GM19463 (cell line): Measurements from ENCODE around the gene FRMD4A.
"Not testable (repeated sequence)": the region's sequence is repeated elsewhere in the genome, so short reads cannot be mapped to it uniquely, and the experiment has no call there.

ENCODE experiments used
- ATAC-seq: cut with Tn5 transposase; IDR thresholded peaks from one replicate; pipeline ENCODE4 v1.9.1; 2021; ENCODE audit warnings: mild to moderate bottlenecking, moderate library complexity; ENCODE audit not compliant: unreplicated experiment

FRMD4A gene

GRCh38 chr10:13865758-13866491 is 464.8 kb downstream of the FRMD4A start:
- ATAC-seq: no peak

- not testable (repeated sequence) for ATAC-seq
Measured at GRCh38 chr10:13865220-13865619, 465.5 kb downstream of the FRMD4A start.

GRCh38 chr10:13862546-13863233 is 468.0 kb downstream of the FRMD4A start:
- no peak for ATAC-seq

- ATAC-seq: no peak
Measured at GRCh38 chr10:13860886-13861285, 469.8 kb downstream of the FRMD4A start.

GRCh38 chr10:13859979-13860654 is 470.6 kb downstream of the FRMD4A start:
- no peak for ATAC-seq

GRCh38 chr10:13858709-13859108 is 472.0 kb downstream of the FRMD4A start:
- no peak for ATAC-seq

- ATAC-seq: no peak
Measured at GRCh38 chr10:13857451-13857850, 473.3 kb downstream of the FRMD4A start.

DNA sequence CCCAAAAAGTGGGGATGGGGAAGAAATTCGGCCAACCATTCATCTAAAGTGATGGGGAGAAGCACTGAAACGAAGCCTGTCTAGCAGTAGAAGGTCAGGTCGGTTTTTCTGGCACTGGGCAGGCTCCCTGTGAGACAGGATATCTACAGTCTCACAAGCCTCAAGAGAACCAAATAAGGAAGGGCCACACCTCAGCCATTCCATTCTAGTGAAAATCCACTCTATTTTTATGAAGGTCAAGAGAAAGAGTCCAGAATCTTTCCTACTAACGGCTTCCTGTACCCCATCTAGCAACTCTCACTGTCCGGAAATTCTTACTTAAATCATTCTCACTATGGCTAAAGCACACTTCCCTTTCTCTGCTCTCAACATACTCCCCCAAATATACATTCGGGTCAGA is 476.9 kb downstream of the FRMD4A start:
- no peak for ATAC-seq

- no peak for ATAC-seq
Measured at GRCh38 chr10:13852872-13853271, 477.9 kb downstream of the FRMD4A start.

DNA sequence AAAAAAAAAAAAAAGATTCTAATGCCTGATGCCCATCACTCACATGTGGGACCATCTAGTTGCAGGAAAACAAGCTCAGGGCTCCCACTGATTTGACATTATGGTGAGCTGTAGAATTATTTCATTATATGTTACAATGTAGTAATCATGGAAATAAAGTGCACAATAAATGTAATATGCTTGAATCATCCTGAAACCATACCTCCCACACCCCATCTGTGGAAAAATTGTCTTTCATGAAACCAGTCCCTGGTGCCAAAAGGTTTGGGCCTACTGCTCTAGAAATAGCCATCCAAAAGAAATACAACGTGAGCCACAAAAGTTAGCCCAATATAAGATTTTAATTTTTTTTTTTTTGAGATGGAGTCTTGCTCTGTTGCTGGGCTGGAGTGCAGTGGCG is 478.8 kb downstream of the FRMD4A start:
- ATAC-seq: no peak

GRCh38 chr10:13848520-13849445 is 481.9 kb downstream of the FRMD4A start:
- ATAC-seq: no peak

GRCh38 chr10:13847201-13847631 is 483.5 kb downstream of the FRMD4A start:
- no peak for ATAC-seq

DNA sequence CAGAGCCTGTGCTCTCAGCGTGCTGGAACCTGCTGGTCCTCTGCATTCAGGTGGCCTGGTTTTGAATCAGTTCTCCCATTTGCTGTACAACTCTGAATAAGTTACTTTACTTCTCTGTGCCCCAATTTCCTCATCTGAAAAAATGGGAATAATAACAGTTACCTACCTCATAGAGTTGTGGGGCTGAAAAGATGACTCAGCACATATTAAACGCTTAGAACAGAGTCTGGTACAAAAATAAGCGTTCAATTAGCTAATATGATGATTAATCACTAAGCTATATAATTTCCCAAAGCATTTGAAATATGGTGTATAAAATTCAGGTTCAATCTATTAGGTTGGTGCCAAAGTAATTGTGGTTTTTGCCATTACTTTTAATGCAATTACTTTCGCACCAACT is 484.8 kb downstream of the FRMD4A start:
- ATAC-seq: no peak

DNA sequence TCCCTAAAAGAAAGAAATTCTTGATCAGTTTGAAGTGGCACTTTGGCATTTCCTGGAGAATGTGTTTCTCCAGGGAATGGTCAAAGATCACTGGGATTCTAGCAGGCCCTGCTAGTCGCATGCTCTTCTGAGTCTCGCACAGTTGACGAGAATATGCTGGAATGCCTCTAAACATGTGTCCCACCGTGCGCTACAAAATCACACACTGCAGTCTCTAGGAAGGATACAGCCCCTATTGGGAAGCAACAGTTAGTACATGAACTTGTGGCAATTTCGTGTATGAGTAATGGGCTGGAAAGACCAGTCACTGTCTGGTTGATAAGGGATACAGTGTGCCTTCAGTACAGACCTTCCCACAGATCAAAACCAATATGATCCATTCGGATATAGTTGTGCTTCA is 486.1 kb downstream of the FRMD4A start:
- no peak for ATAC-seq

DNA sequence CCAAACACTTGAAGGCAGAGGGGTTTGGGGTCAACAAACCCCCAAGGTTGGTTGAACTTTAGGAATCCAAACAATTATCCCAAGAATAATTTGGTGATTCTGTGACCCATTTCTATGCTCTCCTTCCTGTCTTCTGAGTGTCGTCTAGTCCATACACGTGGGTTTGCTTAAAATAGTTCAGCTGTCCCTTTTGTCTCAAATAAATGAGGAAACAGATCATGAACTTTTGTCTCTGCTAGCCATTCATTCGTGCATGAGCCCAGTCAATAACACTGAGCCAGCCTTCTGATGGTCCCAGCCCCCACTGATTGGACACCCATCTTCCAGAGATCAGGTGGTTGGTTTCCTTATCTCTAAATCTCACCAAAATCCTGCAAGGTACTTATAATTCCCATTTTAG is 488.6 kb downstream of the FRMD4A start:
- ATAC-seq: no peak

DNA sequence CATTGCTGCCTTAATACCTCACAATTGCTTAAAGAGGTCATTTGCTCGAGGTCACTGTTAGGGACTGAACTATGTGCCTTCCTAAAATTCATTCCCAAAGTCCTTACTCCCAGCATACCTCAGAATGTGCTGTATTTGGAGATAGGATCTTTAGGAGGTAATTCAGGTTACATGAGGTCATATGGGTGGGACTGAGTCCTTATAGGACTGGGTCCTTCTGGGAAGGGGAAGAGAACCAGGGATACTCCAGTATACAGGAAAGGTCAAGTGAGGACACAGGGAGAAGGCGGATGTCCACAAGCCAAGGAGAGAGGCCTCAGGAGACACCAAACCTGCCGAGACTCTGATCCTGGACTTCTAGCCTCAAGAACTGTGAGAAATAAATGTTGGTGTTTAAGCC is 490.7 kb downstream of the FRMD4A start:
- no peak for ATAC-seq

GRCh38 chr10:13839430-13839990 is 491.2 kb downstream of the FRMD4A start:
- ATAC-seq: no peak

DNA sequence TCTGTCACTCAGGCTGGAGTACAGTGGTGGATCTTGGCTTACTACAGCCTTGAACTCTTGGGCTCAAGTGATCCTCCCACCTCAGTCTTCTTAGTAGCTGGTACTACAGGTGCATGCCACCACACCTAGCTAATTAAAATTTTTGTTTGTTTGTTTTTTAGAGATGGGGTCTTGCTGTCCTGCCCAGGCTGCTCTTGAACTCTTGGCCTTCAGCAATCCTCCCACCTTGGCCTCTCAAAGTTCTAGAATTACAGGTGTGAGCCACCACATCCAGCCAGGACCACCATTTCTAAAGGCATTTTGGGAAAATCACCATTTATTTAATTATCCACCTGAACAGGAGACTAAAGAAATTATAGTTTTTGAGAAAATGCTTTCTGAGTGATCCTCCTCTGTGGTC is 491.7 kb downstream of the FRMD4A start:
- no peak for ATAC-seq

DNA sequence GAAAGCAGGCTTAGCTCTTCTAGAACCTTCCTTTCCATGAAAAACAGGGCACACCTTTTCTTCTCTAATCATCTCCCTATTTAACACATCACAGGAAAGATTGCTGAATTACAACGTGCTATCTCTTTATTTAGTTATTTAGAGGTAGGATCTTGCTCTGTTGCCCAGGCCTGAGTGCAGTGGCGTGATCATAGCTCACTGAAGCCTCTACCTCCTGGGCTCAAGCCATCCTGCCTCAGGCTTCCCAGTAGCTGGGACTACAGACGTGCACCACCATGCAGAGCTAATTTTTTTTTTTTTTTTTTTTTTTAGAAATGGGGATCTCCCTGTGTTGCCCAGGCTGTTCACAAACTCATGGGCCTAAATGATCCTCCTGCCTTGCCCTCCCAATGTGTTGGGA is 492.8 kb downstream of the FRMD4A start:
- ATAC-seq: no peak

DNA sequence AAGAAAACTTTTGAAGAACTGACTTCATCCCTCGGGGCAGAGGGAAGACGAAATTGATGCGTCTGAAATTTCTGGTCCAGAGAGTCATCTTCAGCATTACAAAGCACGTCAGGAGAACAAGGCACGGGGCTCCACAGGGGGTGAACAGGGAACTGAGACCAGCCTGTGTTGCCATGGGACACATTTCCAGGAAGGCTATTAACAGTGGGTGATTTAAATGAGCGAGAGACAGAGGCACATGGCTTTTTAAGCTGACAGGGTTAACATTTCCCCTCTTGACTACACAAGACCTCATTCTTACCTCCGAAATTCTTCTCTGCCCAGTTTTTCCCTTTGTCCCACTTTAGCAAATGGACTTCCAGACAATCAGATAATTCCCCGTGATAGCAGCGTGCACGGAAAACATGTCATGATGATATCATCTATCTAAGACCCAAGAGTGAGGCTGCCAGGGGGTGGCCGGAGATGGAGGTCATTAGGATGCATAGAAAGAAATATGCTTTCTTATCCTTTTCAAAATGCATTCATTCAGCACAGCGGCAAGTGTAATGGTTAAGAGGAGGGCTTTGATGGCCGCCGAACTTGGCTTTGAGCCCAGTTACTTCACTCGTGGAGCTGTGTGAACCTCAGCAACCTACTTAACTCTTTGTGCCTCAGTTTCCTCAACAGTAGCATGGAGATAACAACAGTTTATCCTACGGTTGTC is 496.0 kb downstream of the FRMD4A start:
- ATAC-seq: no peak
